ENCODE data around the gene FOS. TPM values are rescaled to one million over a fixed set of nuclear protein-coding genes. Genes with fewer than 3 reads are reported as not detected.

Gene FOS
- total and polyA plus RNA-seq, 12 donors, result 9.3 to 173 (median 53.2) TPM

GRCh38 chr14:75323571-75323970 is 44.9 kb downstream of the FOS start:
- no peak overlapping the region for H3K4me3 ChIP-seq
- intact Hi-C loops (cut with DNase I), result no loop called here
- ATAC-seq (no peak), DNase-seq (no peak)
- no peak overlapping the region for H3K27ac ChIP-seq
- no peaks in the 10 kb centered on the region for H3K9me3 ChIP-seq
- TF ChIP-seq CTCF (IDR thresholded peaks at IDR 0.05), result no peak
- H3K4me1 ChIP-seq, result peaks cover 0 to 13% (median 0%) of the 10 kb centered on the region in 9 donors
- 63 to 65% methylated on average over 6 of the region's 6 CpGs for WGBS, 2 donors
- H3K27me3 ChIP-seq, result no peaks in the 10 kb centered on the region
- H3K36me3 ChIP-seq, result no peaks in the 10 kb centered on the region

- Histone ChIP-seq H3K4me3 (no peak overlapping the region), H3K36me3 (no peaks in the 10 kb centered on the region), H3K4me1 (peaks cover 0 to 12% (median 0%) of the 10 kb centered on the region in 9 donors), H3K27ac (no peak overlapping the region), H3K9me3 (no peaks in the 10 kb centered on the region), H3K27me3 (no peaks in the 10 kb centered on the region)
- intact Hi-C loops (cut with DNase I), result no loop called here
- TF ChIP-seq CTCF (IDR thresholded peaks at IDR 0.05), result no peak
- 77 to 79% methylated on average over 5 of the region's 5 CpGs for WGBS, 2 donors
- DNase-seq (no peak), ATAC-seq (no peak)
Observed at GRCh38 chr14:75328558-75329155, 50.0 kb downstream of the FOS start.

GRCh38 chr14:75329369-75329768 is 50.7 kb downstream of the FOS start:
- intact Hi-C loops (cut with DNase I), result no loop called here
- DNase-seq (no peak), ATAC-seq (no peak)
- TF ChIP-seq CTCF (IDR thresholded peaks at IDR 0.05), result no peak
- Histone ChIP-seq H3K9me3 (no peaks in the 10 kb centered on the region), H3K27ac (no peak overlapping the region), H3K27me3 (no peaks in the 10 kb centered on the region), H3K4me3 (no peak overlapping the region), H3K4me1 (peaks cover 0 to 19% (median 3%) of the 10 kb centered on the region in 9 donors), H3K36me3 (no peaks in the 10 kb centered on the region)

GRCh38 chr14:75331471-75331870 is 52.8 kb downstream of the FOS start:
- Histone ChIP-seq H3K9me3 (no peaks in the 10 kb centered on the region), H3K4me3 (no peak overlapping the region), H3K27me3 (no peaks in the 10 kb centered on the region), H3K36me3 (no peaks in the 10 kb centered on the region), H3K27ac (no peak overlapping the region), H3K4me1 (peaks cover 0 to 36% (median 6%) of the 10 kb centered on the region in 9 donors)
- 84 to 100% methylated on average over 1 of the region's 1 CpG for WGBS, 2 donors
- intact Hi-C loops (cut with DNase I), result no loop called here
- TF ChIP-seq CTCF (IDR thresholded peaks at IDR 0.05), result no peak
- no peak for DNase-seq
- ATAC-seq, result no peak

Other genes starting within 250 kb of the FOS start
- 10 to 100 TPM; 14.7 to 21.6 (median 18.7) TPM for gene MLH3, start 227.4 kb upstream of the FOS start, total RNA-seq
- gene MLH3, start 227.4 kb upstream of the FOS start, polyA plus RNA-seq, result 10 to 100 TPM in 1 of 2 donors, 1 to 10 TPM in 1; 8.4 to 15.7 TPM
- gene ACYP1, start 214.8 kb upstream of the FOS start, total RNA-seq, result 10 to 100 TPM in 5 of 10 donors, 1 to 10 TPM in 5; 7.9 to 12.6 (median 10.0) TPM
- 10 to 100 TPM; 13.6 to 34.9 TPM for gene ACYP1, start 214.8 kb upstream of the FOS start, polyA plus RNA-seq
- gene ZC2HC1C, start 209.2 kb upstream of the FOS start, total RNA-seq, result 10 to 100 TPM in 3 of 10 donors, 1 to 10 TPM in 7; 4.6 to 12.4 (median 8.9) TPM
- 10 to 100 TPM in 1 of 2 donors, 1 to 10 TPM in 1; 3.7 to 14.6 TPM for gene ZC2HC1C, start 209.2 kb upstream of the FOS start, polyA plus RNA-seq
- 100 to 1,000 TPM in 9 of 10 donors, 10 to 100 TPM in 1; 97.8 to 138 (median 115) TPM for gene NEK9, start 151.8 kb upstream of the FOS start, total RNA-seq
- gene NEK9, start 151.8 kb upstream of the FOS start, polyA plus RNA-seq, result 10 to 100 TPM; 26.9 to 51.3 TPM
- 100 to 1,000 TPM; 219 to 366 (median 294) TPM for gene TMED10, start 102.2 kb upstream of the FOS start, total RNA-seq
- gene TMED10, start 102.2 kb upstream of the FOS start, polyA plus RNA-seq, result 100 to 1,000 TPM in 1 of 2 donors, 10 to 100 TPM in 1; 29.1 to 196 TPM
- gene JDP2, start 149.2 kb downstream of the FOS start, total RNA-seq, result 10 to 100 TPM; 12.3 to 28.0 (median 17.3) TPM
- 10 to 100 TPM; 15.6 to 44.0 TPM for gene JDP2, start 149.2 kb downstream of the FOS start, polyA plus RNA-seq
- 1 to 10 TPM in 3 of 10 donors, under 1 TPM in 2, not detected in 5; 0.34 to 3.3 (median 1.3) TPM for gene BATF, start 243.6 kb downstream of the FOS start, total RNA-seq
- 1 to 10 TPM; 1.7 TPM for gene BATF, start 243.6 kb downstream of the FOS start, polyA plus RNA-seq

All from heart right ventricle (tissue), 16 donors.